PFSK-1 (cell line): ENCODE results near the gene MAP6.
A peak's percentile ranks its signal among the peaks of the same experiment; 100 is the strongest.

ENCODE experiments used
- FOXP2 ChIP-seq: optimal IDR thresholded peaks from 2 replicates; pipeline ENCODE3; 2011; ENCODE audit warnings: borderline replicate concordance, control low read depth, inconsistent platforms; ENCODE audit not compliant: insufficient read depth; ENCODE audit errors: extremely low read length, extremely low read depth
- POLR2AphosphoS5 ChIP-seq: IDR thresholded peaks from 2 replicates; pipeline ENCODE4 v1.6.1; 2012; ENCODE audit warnings: low read depth, mild to moderate bottlenecking, control low read depth, low read length, moderate library complexity
- REST ChIP-seq, 2 experiments: IDR thresholded peaks; 2 replicates each; pipeline versions ENCODE4 v1.6.1 to v1.8.0; 2011 to 2012; ENCODE audit warnings: low read depth in 2 of 2, low read length in 2 of 2, control low read depth in 1 of 2, inconsistent platforms in 1 of 2, mild to moderate bottlenecking in 1 of 2, moderate library complexity in 1 of 2; ENCODE audit not compliant: insufficient read depth in 1 of 2
- SIN3A ChIP-seq: IDR thresholded peaks from 2 replicates; pipeline ENCODE4 v1.6.1; 2012; ENCODE audit warnings: mild to moderate bottlenecking, low read length, moderate library complexity, borderline replicate concordance; ENCODE audit not compliant: insufficient read depth
- TAF1 ChIP-seq: IDR thresholded peaks from 2 replicates; pipeline ENCODE4 v1.6.1; 2012; ENCODE audit warnings: low read length, control low read depth, borderline replicate concordance; ENCODE audit not compliant: insufficient read depth

DNA sequence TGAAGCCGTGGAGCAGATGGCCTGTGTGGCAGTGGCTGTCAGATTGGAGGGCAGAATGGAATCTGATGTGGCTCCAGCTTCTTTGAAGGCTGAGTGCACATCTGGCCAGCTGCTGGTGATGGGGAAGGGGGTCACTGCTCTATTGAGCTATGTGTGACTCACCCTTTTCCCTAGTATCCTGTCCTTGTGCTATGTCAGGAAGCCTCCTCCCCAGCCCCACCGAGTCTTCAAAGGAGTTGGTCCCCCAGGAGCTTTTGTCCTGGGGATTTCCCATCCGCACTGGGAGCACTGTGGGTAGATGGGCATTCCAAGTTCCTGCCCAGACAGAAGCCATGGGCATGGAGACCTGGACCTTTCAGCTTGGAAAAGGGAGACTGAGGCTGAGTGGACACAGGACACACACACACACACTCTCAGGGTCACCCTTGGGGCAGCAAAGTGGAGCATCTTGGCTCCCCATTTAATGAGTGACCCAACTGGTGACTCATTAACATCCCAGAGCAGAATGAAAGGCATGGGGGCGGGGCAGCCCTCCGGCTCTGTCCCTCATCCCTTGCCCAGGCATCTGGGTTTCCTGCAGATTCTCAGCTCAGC lies 103.5 kb downstream of the MAP6 start:
- 0 out of 2 replicates have a peak, but pooled peaks have one; percentile 14 for TF ChIP-seq POLR2AphosphoS5
- TF ChIP-seq REST (IDR thresholded peaks at IDR 0.05; ENCODE audit: insufficient read depth in 1 of 2, low read depth in 2 of 2, low read length in 2 of 2), result no peak
- no peak for TF ChIP-seq FOXP2
- peak; percentile 61; the same call in 1 of the 2 replicates for TF ChIP-seq TAF1
- no peak for TF ChIP-seq SIN3A
